Activated effector memory CD4-positive, alpha-beta T cell treated with anti-CD3 and anti-CD28 coated beads, Interleukin-2, amount 50 U/mL, for 16 hours (primary cell): Measurements from ENCODE around the gene GDF2.

Experiments used
- DNase-seq: peaks from one replicate; pipeline ENCODE4 v3.0.0-alpha.2; 2020

Gene GDF2

GRCh38 chr10:47354165-47354564, 31.9 kb downstream of the GDF2 start:
- peak; percentile 46 for DNase-seq

- no peak for DNase-seq
Observed at GRCh38 chr10:47354900-47355299, 32.6 kb downstream of the GDF2 start.

GRCh38 chr10:47356708-47357107, 34.5 kb downstream of the GDF2 start:
- no peak for DNase-seq

GRCh38 chr10:47357131-47357582, 34.9 kb downstream of the GDF2 start:
- peak; percentile 57 for DNase-seq

GRCh38 chr10:47357911-47358310, 35.7 kb downstream of the GDF2 start:
- DNase-seq: peak; percentile 14

- DNase-seq: peak; percentile 34
Observed at GRCh38 chr10:47358457-47358856, 36.2 kb downstream of the GDF2 start.

- no peak for DNase-seq
Observed at GRCh38 chr10:47359101-47359500, 36.8 kb downstream of the GDF2 start.

- DNase-seq: peak; percentile 28
Observed at GRCh38 chr10:47359626-47360418, 37.6 kb downstream of the GDF2 start.

- DNase-seq: peak; percentile 51
Observed at GRCh38 chr10:47360419-47361040, 38.3 kb downstream of the GDF2 start.

- peak; percentile 63 for DNase-seq
Observed at GRCh38 chr10:47361293-47361692, 39.0 kb downstream of the GDF2 start.

GRCh38 chr10:47362199-47362598, 39.9 kb downstream of the GDF2 start:
- DNase-seq: no peak

GRCh38 chr10:47363781-47364180, 41.5 kb downstream of the GDF2 start:
- peak; percentile 22 for DNase-seq

- peak; percentile 2 for DNase-seq
Observed at GRCh38 chr10:47364366-47364765, 42.1 kb downstream of the GDF2 start.

GRCh38 chr10:47364911-47365310, 42.7 kb downstream of the GDF2 start:
- peak; percentile 42 for DNase-seq

GRCh38 chr10:47365431-47366180, 43.4 kb downstream of the GDF2 start:
- DNase-seq: peak; percentile 24

- peak; percentile 59 for DNase-seq
Observed at GRCh38 chr10:47366181-47366631, 44.0 kb downstream of the GDF2 start.

GRCh38 chr10:47366731-47367460, 44.6 kb downstream of the GDF2 start:
- DNase-seq: peak; percentile 9

GRCh38 chr10:47367646-47368045, 45.4 kb downstream of the GDF2 start:
- peak; percentile 54 for DNase-seq

GRCh38 chr10:47368431-47369180, 46.4 kb downstream of the GDF2 start:
- DNase-seq: peak; percentile 57

GRCh38 chr10:47369251-47369894, 47.1 kb downstream of the GDF2 start:
- DNase-seq: peak; percentile 45

- DNase-seq: peak; percentile 36
Observed at GRCh38 chr10:47370015-47370767, 47.9 kb downstream of the GDF2 start.
